Measurements from ENCODE around the gene CD40. TPM values are rescaled to one million over a fixed set of nuclear protein-coding genes. Genes with fewer than 3 reads are reported as not detected.

CD40 gene
- total RNA-seq, 1 donor: 0.45 TPM

- no peak for DNase-seq (ENCODE audit: low read depth)
- no peak overlapping the region for H3K4me3 ChIP-seq (ENCODE audit: low read depth, low read length)
- no peak for TF ChIP-seq CTCF (IDR thresholded peaks at IDR 0.05; ENCODE audit: insufficient read depth, low read length)
Measured at GRCh38 chr20:46144432-46145025, 26.4 kb downstream of the CD40 start.

- DNase-seq (ENCODE audit: low read depth): no peak
- TF ChIP-seq CTCF (IDR thresholded peaks at IDR 0.05; ENCODE audit: insufficient read depth, low read length): no peak
- no peak overlapping the region for H3K4me3 ChIP-seq (ENCODE audit: low read depth, low read length)
Measured at GRCh38 chr20:46145713-46146112, 27.6 kb downstream of the CD40 start.

GRCh38 chr20:46148313-46149208 is 30.4 kb downstream of the CD40 start:
- no peak overlapping the region for H3K4me3 ChIP-seq (ENCODE audit: low read depth, low read length)
- DNase-seq (ENCODE audit: low read depth): no peak
- TF ChIP-seq CTCF (IDR thresholded peaks at IDR 0.05; ENCODE audit: insufficient read depth, low read length): no peak

GRCh38 chr20:46150943-46151342 is 32.8 kb downstream of the CD40 start:
- DNase-seq (ENCODE audit: low read depth): no peak
- TF ChIP-seq CTCF (IDR thresholded peaks at IDR 0.05; ENCODE audit: insufficient read depth, low read length): no peak
- H3K4me3 ChIP-seq (ENCODE audit: low read depth, low read length): no peak overlapping the region

- peak; percentile 28 for TF ChIP-seq CTCF (IDR thresholded peaks at IDR 0.05; ENCODE audit: insufficient read depth, low read length)
- no peak overlapping the region for H3K4me3 ChIP-seq (ENCODE audit: low read depth, low read length)
- no peak for DNase-seq (ENCODE audit: low read depth)
Measured at GRCh38 chr20:46151936-46152335, 33.8 kb downstream of the CD40 start.

GRCh38 chr20:46152824-46153586 is 34.9 kb downstream of the CD40 start:
- DNase-seq (ENCODE audit: low read depth): no peak
- TF ChIP-seq CTCF (IDR thresholded peaks at IDR 0.05; ENCODE audit: insufficient read depth, low read length): no peak
- H3K4me3 ChIP-seq (ENCODE audit: low read depth, low read length): no peak overlapping the region
